ENCODE data around the gene HSPA1L.

GRCh38 chr6:31769684-31770371 lies 45.3 kb downstream of the HSPA1L start:
- TF ChIP-seq CTCF (IDR thresholded peaks at IDR 0.05) (peak; percentile 90), SP1 (CRISPR knock-in tag; conservative IDR thresholded peaks at IDR 0.05) (peak; percentile 65), MAX (CRISPR knock-in tag; IDR thresholded peaks at IDR 0.05) (no peak), TP53 (CRISPR knock-in tag; IDR thresholded peaks at IDR 0.05) (no peak), TCF7 (CRISPR knock-in tag; IDR thresholded peaks at IDR 0.05; ENCODE audit: low read depth) (no peak)
